GM19239 (cell line): ENCODE data around the gene SIM2.

ENCODE experiments used
- DNase-seq: peaks from one replicate; pipeline ENCODE4 v3.0.0; 2011; ENCODE audit warnings: low spot score; ENCODE audit not compliant: insufficient read length
- FAIRE-seq: peaks from 2 replicates; lab custom pipeline; 2011; peaks lifted over from hg19 to GRCh38; lab: Jason Lieb, UNC

Gene SIM2

DNA sequence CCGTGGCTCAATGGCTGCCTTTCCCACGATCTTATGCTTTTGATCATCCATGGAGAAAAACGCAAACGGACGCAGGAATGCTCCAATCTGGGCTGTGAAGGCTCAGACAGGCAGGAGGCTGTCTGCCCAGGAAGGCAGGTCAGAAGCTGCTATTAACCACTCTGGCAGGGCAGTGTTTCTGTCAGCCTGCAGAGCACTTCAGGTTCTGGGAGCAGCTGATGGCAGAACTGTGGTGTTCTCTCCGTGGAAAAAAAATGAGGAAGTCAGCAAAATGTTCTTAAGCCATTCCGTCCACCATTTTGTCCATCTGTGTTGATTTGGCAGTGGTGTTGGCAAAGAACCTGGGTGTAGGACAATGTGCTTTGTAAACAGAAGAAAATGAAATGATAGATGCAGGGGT is 91.7 kb downstream of the SIM2 start:
- no peak for DNase-seq

DNA sequence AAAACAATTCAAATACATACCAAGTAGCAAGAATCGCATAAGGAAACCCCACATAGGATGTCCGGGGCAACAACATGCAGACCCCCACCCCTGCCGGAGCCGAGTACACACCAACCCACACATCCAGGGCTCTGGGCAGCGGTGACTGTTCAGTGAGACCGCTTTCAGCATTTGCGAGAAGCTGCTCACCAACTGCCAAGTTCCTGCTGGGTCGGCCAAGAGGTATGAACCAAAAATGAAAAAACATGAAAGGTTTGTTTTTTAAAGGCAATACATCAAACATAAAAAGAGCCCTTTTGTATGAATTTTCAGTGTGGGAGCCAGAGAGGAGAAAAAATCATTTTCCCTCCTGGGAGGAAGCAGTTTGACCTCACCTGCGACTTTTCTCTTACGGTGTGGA is 92.3 kb downstream of the SIM2 start:
- FAIRE-seq = no peak
- DNase-seq = no peak

More for the DNA sequence above, 91.7 kb downstream of the SIM2 start:
- no peak for FAIRE-seq

DNA sequence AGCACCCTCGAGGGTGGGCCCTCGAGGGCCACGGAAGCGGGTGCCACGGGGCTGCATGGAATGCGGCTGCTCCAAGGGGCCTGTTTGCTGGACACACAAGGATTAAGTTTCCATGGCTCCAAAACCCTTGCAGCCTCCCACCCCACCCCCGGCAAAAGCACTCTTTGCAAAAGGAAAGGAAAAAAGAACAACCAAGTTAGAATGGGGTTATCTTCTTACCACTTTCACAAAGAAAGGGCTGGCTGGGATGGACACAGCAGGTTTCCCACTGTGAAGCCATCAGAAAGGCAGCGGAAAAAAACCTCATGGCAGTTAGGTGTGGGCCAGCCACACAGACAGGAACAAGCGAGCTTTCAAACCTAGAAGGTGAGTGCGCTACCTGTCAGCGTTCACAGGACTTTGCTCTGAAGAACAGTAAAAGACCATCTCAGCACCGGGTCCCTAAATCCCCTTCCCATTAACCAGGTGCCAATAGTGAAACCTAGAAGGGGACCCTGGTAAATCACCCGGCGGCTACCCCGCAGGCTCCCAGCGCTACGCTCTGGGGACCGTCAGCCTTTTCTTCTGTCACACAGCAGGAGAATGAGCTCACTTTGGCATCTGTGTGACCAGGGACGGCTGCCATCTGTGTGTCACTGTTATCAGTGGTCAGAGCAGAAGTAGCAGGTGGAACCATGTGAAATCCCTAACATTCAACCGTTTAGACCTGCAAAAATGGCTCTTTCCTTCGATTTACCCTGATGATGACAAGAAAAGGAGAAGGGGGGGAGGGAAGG is 93.0 kb downstream of the SIM2 start:
- FAIRE-seq = no peak
- DNase-seq = no peak

DNA sequence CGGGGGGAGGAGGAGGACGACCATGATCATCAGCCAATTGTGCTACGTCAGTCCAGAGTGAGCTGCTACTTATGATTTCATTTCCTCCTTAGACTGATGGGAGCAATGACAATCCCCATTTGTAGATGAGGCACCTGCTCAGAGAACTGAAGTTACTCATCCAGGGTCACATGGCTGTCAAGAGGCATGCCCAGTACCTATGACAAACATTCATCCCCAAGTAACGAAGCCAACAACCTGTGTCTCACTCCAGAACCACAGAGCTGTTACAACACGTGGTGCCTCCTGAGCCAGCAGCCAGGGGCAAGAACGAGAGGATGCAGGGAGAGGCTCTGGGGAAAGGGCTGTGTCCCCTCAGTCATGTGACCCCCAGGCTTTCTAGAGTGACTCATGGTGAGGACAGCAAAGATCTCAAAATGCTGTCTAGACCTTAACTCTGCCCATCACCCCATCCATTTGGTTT is 93.6 kb downstream of the SIM2 start:
- FAIRE-seq = no peak

DNA sequence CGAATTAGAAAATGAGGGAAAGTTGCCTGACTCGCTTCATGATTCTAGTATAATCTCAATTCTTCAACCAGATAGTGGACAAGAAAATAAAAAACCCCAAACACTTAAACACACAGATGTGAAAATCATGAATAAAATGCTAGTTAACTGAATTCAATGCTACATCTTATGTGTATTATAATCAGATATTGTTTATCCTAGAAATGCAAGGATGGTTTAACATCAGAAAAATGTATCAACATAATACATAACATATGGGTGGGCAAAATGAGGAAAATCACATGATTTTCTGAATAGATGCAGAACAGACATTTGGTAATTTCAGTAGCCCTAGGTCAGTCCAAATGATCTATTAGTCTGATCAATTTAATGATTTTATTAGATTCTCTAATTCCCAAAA is 97.2 kb downstream of the SIM2 start:
- DNase-seq (no peak), FAIRE-seq (no peak)

More for the DNA sequence above, 93.6 kb downstream of the SIM2 start:
- DNase-seq = no peak

DNA sequence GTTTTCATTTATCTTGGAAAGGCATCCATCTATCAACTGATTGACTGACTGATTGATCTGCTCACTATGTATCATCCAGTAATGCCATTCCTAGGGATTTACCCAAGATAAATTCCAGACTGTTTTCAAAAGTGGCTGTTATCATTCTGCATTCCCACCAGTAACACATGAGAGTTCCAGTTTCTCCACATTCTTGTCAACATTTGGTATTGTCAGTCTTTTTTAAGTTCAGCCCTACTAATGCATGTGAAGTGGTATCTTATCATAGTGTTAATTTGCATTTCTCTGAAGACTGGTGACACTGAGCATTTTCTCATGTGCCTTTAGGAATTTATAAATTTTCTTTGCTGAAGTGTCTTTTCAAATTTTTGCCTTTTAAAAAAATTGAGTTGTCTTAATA is 99.6 kb downstream of the SIM2 start:
- FAIRE-seq (no peak), DNase-seq (no peak)
